Measurements from ENCODE around the gene CACNA1B. TPM values are rescaled to one million over a fixed set of nuclear protein-coding genes. Genes with fewer than 3 reads are reported as not detected.

Gene CACNA1B
- total and polyA plus RNA-seq, 2 of the 4 experiments (the other 2 are of a cell fraction) = 0.02 TPM; not detected in 1

- POLR2A ChIA-PET (ENCODE audit: unreplicated experiment) = no interaction called here
Observed at GRCh38 chr9:138052322-138052615, 174.7 kb downstream of the CACNA1B start.

More at GRCh38 chr9:138052322-138052615, 174.7 kb downstream of the CACNA1B start:
- TF ChIP-seq POLR2A (IDR thresholded peaks at IDR 0.05; ENCODE audit: low read depth, low read length) = no peak
- ATAC-seq (ENCODE audit: low read depth) (no peak), DNase-seq (no peak)
- H4K8ac ChIP-seq (ENCODE audit: low read depth in 2 of 2, low read length in 2 of 2) = no peak overlapping the region
- H2BK20ac ChIP-seq (ENCODE audit: low read depth, low read length) = no peak overlapping the region
- H2BK5ac ChIP-seq (ENCODE audit: low read depth, low read length, poor library complexity, severe bottlenecking) = no peak overlapping the region
- no peak overlapping the region for H3K9ac ChIP-seq (ENCODE audit: low read depth, low read length)
- no peak overlapping the region for H2BK15ac ChIP-seq (ENCODE audit: low read depth, low read length)
- no peaks in the 10 kb centered on the region for H4K20me1 ChIP-seq (ENCODE audit: insufficient read depth, low read length)
- WGBS, 2 experiments (ENCODE audit: extremely low coverage in 2 of 2, insufficient read length in 1 of 2) = no CpG with 5 or more reads among the region's 4 CpGs
- intact Hi-C loops (cut with micrococcal nuclease) = no loop called here
- H3K4me3 ChIP-seq (ENCODE audit: insufficient read depth, low read depth, low read length) = no peak overlapping the region
- in situ Hi-C loops (cut with MboI; ENCODE audit: low sequenced_read_pairs) = no loop called here
- H3K56ac ChIP-seq (ENCODE audit: extremely low read depth, insufficient read depth, low read length) = no peak overlapping the region
- no peaks in the 10 kb centered on the region for H3K27me3 ChIP-seq (ENCODE audit: control insufficient read depth, insufficient read depth, low read length)
- no peak overlapping the region for H3K27ac ChIP-seq (ENCODE audit: insufficient read depth, low read length)
- CTCF ChIA-PET = no interaction called here
- no peaks in the 10 kb centered on the region for H3K4me1 ChIP-seq (ENCODE audit: control insufficient read depth, insufficient read depth, low read length)
- H2BK120ac ChIP-seq (ENCODE audit: low read depth, low read length) = no peak overlapping the region
- H3K23ac ChIP-seq (ENCODE audit: low read depth, low read length) = no peak overlapping the region
- no peak overlapping the region for H3K18ac ChIP-seq (ENCODE audit: low read depth, low read length)
- peaks cover 50% of the 10 kb centered on the region for H3K9me3 ChIP-seq (ENCODE audit: control insufficient read depth, insufficient read depth, low read length)
- H2AFZ ChIP-seq (replicated peaks; ENCODE audit: low read length, poor library complexity) = no peak overlapping the region
- no peaks in the 10 kb centered on the region for H3K79me1 ChIP-seq (ENCODE audit: low read depth in 1 of 2, low read length in 2 of 2)
- BruUV-seq (replicated peaks) = no TSS peak
- H3K4me2 ChIP-seq (ENCODE audit: low read depth, low read length) = no peak overlapping the region
- dilution Hi-C loops (cut with HindIII; ENCODE audit: low sequenced_read_pairs, unreplicated experiment) = no loop called here
- H4K91ac ChIP-seq (ENCODE audit: insufficient read depth, low read depth, low read length) = no peak overlapping the region
- H3K4ac ChIP-seq (ENCODE audit: low read depth, low read length) = no peak overlapping the region
- no peak overlapping the region for H3K14ac ChIP-seq (replicated peaks; ENCODE audit: low read depth, low read length)
- H3K9me1 ChIP-seq (ENCODE audit: insufficient read depth, low read length) = no peaks in the 10 kb centered on the region
- H2AK9ac ChIP-seq (replicated peaks; ENCODE audit: low read depth, low read length, poor library complexity) = no peak overlapping the region
- H2AK5ac ChIP-seq (ENCODE audit: low read depth, low read length) = no peak overlapping the region
- H4K5ac ChIP-seq (ENCODE audit: low read depth, low read length) = no peak overlapping the region
- no peaks in the 10 kb centered on the region for H3K36me3 ChIP-seq (ENCODE audit: control insufficient read depth, insufficient read depth, low read length)

Data from IMR-90 (cell line).